Measurements from ENCODE around the gene COLEC11. TPM values are rescaled to one million over a fixed set of nuclear protein-coding genes. Genes with fewer than 3 reads are reported as not detected.

Gene COLEC11
- total and polyA plus RNA-seq, 10 donors = 0.64 to 8.0 (median 3.1) TPM

GRCh38 chr2:3578987-3579386, 15.9 kb upstream of the COLEC11 start:
- Histone ChIP-seq H3K9me3 (no peaks in the 10 kb centered on the region), H3K27me3 (replicated peaks in 1 of 7) (no peaks in the 10 kb centered on the region), H3K4me3 (no peak overlapping the region), H3K4me1 (peaks cover 31 to 68% (median 55%) of the 10 kb centered on the region in 6 donors), H3K27ac (peak overlapping the region in 3 of 8 donors; percentile 20 to 41 (median 31)), H3K36me3 (peaks cover 0 to 80% (median 69%) of the 10 kb centered on the region in 6 donors)
- WGBS, 5 donors = 74 to 90% (median 81%) methylated on average over 5 of the region's 5 CpGs
- DNase-seq = no peak
- TF ChIP-seq POLR2A (IDR thresholded peaks at IDR 0.05) (no peak), CTCF (IDR thresholded peaks at IDR 0.05 in 8 of 11, conservative IDR thresholded peaks at IDR 0.05 in 3 of 11) (no peak), POLR2AphosphoS5 (IDR thresholded peaks at IDR 0.05) (no peak)
- intact Hi-C loops (cut with DNase I; ENCODE audit: low total_unique reads) = loop anchor here (5.0 kb wide), 1 partner anchor 73 kb away; no protein-coding TSS in a partner anchor

GRCh38 chr2:3580449-3580848, 14.5 kb upstream of the COLEC11 start:
- Histone ChIP-seq H3K27me3 (replicated peaks in 1 of 7) (no peaks in the 10 kb centered on the region), H3K4me3 (no peak overlapping the region), H3K36me3 (peaks cover 0 to 94% (median 71%) of the 10 kb centered on the region in 6 donors), H3K9me3 (no peaks in the 10 kb centered on the region), H3K4me1 (peaks cover 30 to 70% (median 47%) of the 10 kb centered on the region in 6 donors), H3K27ac (no peak overlapping the region)
- intact Hi-C loops (cut with DNase I; ENCODE audit: low total_unique reads) = no loop called here
- TF ChIP-seq POLR2AphosphoS5 (IDR thresholded peaks at IDR 0.05) (no peak), CTCF (IDR thresholded peaks at IDR 0.05 in 8 of 11, conservative IDR thresholded peaks at IDR 0.05 in 3 of 11) (no peak), POLR2A (IDR thresholded peaks at IDR 0.05) (no peak)
- no peak for DNase-seq
- 79 to 90% (median 87%) methylated on average over 5 of the region's 5 CpGs for WGBS, 5 donors

- Histone ChIP-seq H3K27ac (no peak overlapping the region), H3K9me3 (no peaks in the 10 kb centered on the region), H3K36me3 (peaks cover 0 to 98% (median 67%) of the 10 kb centered on the region in 6 donors), H3K4me3 (no peak overlapping the region), H3K27me3 (replicated peaks in 1 of 7) (no peaks in the 10 kb centered on the region), H3K4me1 (peaks cover 23 to 58% (median 40%) of the 10 kb centered on the region in 6 donors)
- intact Hi-C loops (cut with DNase I; ENCODE audit: low total_unique reads) = no loop called here
- DNase-seq = no peak
- WGBS, 5 donors = 84 to 90% (median 87%) methylated on average over 13 of the region's 13 CpGs
- no peak for TF ChIP-seq POLR2AphosphoS5 (IDR thresholded peaks at IDR 0.05)
- no peak for TF ChIP-seq POLR2A (IDR thresholded peaks at IDR 0.05)
- TF ChIP-seq CTCF (IDR thresholded peaks at IDR 0.05 in 8 of 11, conservative IDR thresholded peaks at IDR 0.05 in 3 of 11) = no peak
Measured at GRCh38 chr2:3581367-3582262, 13.3 kb upstream of the COLEC11 start.

GRCh38 chr2:3584076-3584475, 10.8 kb upstream of the COLEC11 start:
- WGBS, 5 donors = 80 to 91% (median 85%) methylated on average over 6 of the region's 6 CpGs
- no peaks in the 10 kb centered on the region for H3K27me3 ChIP-seq (replicated peaks in 1 of 7)
- H3K4me1 ChIP-seq = peaks cover under 1 to 33% (median 15%) of the 10 kb centered on the region in 6 donors
- H3K4me3 ChIP-seq = no peak overlapping the region
- H3K36me3 ChIP-seq = peaks cover 0 to 73% (median 46%) of the 10 kb centered on the region in 6 donors
- no peaks in the 10 kb centered on the region for H3K9me3 ChIP-seq
- TF ChIP-seq POLR2A (IDR thresholded peaks at IDR 0.05) (no peak), POLR2AphosphoS5 (IDR thresholded peaks at IDR 0.05) (no peak), CTCF (IDR thresholded peaks at IDR 0.05 in 8 of 11, conservative IDR thresholded peaks at IDR 0.05 in 3 of 11) (no peak)
- H3K27ac ChIP-seq = peak overlapping the region in 6 of 8 donors; percentile 41 to 80 (median 76)
- intact Hi-C loops (cut with DNase I; ENCODE audit: low total_unique reads) = no loop called here
- no peak for DNase-seq

Measured in spleen (tissue), 11 donors.